Stimulated activated CD4-positive, alpha-beta T cell treated with anti-CD3 and anti-CD28 coated beads, Interleukin-15, amount 100 ng/mL, for 24 hours (primary cell): Measurements from ENCODE around the gene RHCE.
"Not testable (repeated sequence)": the region's sequence is repeated elsewhere in the genome, so short reads cannot be mapped to it uniquely, and the experiment has no call there.

Experiments
- DNase-seq: peaks from one replicate; pipeline ENCODE4 v3.0.0-alpha.2; 2020

The RHCE gene

DNA sequence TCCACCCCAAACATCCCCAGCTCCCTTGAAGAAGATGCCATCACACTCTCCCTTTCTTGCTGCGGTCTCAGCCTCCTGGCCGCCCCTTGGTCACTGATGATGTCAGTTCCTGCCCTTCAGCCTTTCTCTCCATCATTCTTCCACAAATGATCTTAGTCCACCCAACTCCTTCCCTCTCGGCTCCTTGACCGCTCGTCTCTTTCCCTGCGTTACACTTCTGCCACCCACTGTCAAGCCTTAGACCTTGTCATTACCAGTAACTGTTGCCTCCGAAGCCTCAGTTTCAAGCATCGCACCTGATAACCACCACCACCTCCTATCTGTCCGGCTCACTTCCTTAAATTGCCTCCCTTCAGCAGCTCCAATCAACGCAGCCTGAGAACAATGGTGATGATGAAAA, 23.1 kb downstream of the RHCE start:
- DNase-seq, result not testable (repeated sequence)

DNA sequence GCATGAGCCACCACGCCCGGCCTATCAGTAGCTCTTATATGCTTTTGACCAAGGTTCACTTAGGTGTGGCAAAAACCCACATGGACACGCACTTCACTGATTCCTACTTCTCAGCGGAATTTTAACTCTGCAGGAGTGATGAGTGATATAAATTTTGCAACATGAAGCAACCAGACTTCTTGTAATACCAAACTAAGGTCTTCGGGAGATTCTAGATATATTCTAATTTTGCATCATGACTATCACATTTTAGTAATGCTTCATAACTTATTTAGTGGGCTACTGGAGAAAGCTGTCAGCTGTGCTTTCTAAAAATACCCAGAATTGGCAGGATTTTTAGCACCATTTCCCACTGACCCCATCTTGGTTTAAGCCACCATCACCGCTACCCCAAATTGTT, 27.8 kb downstream of the RHCE start:
- no peak for DNase-seq

DNA sequence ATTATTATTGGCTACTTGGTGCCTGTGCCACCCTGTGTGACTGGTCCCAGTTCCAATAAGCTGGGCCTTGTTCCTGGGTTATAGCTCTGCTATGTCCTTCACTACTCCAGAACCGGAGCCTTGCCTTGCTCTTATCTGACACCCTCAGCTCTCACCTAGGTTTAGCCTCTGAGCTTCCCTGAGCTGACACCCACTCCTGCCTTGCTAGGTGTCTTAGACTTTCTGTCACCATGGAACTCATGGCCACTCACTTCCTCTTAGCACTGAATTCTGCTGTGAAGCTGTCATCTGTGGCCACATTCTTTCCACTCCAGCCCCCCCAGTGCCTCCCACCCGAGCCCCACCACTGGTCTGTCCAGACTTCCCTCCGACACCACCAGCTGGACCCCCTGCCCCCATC, 30.9 kb downstream of the RHCE start:
- not testable (repeated sequence) for DNase-seq

DNA sequence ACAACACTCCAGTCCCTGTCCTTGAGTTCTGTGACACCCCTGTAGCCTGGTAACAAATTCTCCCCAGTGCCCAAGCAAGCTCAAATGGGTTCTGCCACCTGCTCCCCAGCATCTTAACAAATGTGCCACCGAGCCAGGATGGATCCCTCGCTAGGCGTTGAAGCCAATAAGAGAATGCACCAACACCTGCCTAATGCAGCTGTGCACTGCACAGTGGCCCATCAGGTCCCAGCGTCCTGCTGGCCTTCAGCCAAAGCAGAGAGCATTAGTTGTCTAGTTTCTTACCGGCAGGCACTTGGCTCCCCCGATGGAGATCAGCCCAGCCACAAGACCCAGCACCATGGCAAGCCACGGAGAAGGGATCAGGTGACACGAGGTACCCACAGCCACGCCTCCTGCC, 31.9 kb downstream of the RHCE start:
- not testable (repeated sequence) for DNase-seq

DNA sequence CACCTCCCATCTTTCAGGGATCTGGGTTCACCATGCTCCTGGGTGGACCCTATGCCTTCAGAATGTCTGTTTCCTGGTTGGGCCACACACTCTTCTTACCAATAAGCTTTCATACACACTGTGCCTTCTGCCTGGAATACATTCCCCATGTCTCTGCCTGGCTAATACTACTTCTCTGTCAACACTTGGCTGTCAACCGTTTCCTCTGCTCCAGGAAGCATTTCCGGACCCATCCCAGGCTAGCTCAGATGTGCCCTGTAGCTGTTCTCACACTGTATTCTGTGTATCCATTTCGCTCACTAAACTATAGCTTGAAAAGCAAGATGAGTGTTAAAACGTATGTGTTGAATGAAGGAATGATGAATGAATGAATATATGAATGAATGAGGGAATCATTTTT, 33.5 kb downstream of the RHCE start:
- DNase-seq, result not testable (repeated sequence)

DNA sequence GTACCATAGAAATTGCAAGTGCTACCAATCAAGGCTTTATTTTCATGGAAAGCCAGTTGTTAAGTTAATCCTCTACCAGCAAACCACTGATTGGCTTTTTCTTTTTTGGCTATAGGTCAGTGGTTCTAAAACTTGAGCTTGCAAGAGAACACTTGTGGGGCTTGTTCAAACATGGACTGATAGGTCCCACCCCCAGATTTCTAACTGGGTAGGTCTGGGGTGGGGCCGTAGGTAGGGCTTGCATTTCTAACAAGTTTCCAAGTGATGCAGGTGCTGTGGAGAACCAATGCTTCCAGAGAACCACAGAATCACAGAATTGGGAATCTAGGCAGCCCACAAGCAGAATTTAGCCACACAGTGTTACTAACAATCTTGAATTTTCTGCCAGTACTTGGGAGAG, 36.8 kb downstream of the RHCE start:
- DNase-seq, result not testable (repeated sequence)

DNA sequence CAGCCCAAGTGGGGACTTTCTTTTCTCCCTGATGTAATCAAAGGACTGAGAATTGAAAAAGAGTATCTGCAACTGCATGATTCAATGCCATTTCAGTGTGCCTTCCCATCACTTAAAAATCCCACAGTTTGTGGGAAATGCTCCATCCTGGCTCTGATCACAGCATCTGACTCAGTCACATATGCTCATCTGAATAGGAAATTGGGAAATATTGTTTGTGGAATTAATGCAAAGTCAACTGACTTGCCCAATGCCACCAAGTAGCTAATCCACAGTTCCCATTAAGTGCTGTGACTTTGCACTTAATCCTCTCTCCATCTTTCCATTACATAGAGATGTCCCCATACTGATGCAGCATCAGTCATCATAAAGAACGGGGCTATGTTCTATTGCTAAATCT, 37.5 kb downstream of the RHCE start:
- not testable (repeated sequence) for DNase-seq

DNA sequence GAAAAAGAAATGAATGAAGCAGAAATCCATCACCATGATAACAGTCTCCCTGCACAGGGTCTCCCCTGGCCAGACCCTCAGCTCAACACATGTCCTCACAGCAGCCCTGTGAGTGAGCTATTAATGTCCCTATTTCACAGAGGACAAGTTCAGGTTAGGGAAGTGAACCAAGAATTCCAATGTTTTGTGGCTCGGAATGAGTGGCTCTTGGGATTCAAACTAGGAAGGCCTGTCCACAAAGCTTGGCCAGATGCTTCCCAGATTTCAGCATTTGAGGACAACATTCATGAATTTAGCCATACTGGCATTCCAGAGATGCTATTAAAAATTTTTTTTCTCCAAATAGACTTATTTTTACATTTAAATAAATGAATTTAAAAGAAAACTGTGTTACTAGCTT, 38.1 kb downstream of the RHCE start:
- DNase-seq, result not testable (repeated sequence)

DNA sequence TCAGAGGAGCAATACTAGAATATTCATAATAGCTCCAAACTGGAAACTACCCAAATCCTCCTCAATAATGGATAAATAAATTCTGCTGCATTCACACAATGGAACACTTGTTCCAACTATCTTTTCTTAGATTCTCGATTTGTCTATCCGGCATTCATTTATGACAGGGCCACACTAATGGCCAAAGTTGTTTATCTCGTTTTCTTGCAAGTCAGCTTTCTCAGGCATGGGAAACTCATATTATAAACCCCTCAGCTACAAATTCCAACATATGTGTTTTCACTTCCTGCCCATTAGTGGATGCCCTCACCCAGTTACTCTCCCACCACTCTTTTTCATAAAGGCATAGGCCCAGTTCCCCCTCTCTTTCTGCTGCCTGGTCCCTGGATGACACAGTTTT, 42.3 kb downstream of the RHCE start:
- DNase-seq, result not testable (repeated sequence)

DNA sequence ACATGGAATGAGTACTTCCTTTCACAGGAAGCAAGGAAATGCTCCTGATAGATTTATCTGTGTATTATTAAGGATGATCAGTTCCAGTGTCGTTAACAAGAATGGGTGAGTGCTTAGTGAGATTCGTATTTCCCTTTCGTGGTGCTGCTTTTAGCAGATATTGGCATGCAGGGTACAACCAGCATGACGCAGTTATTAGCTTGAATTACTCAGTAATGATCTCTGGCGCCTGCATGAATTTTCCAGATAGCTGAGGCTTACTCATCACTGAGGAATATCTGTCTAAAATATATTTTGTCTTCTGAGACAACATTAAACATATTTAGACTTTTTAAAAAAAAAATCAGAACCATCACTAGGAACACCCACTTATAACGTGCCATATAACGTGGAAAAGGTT, 48.9 kb downstream of the RHCE start:
- DNase-seq, result not testable (repeated sequence)

DNA sequence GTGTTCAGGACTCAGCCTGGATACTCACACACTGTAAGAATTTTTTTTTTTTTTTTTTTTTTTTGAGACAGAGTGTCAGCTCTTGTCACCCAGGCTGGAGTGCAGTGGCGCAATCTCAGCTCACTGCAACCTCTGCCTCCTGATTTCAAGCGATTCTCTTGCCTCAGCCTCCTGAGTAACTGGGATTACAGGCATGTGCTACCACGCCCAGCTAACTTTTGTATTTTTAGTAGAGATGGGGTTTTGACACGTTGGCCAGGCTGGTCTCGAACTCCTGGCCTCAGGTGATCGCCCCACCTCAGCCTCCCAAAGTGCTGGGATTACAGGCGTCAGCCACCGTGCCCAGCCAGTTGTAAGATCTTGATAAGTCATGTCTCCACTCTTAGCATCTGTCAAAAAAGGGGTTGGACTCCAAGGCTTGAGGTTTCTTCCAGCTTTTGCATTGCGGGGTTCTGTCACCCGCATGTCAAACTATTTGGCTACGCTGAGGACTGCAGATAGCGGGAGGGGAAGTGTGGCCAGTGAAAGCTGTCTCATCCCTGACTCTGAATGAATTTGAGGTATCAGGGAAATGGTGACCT, 50.8 kb downstream of the RHCE start:
- DNase-seq, result not testable (repeated sequence)

DNA sequence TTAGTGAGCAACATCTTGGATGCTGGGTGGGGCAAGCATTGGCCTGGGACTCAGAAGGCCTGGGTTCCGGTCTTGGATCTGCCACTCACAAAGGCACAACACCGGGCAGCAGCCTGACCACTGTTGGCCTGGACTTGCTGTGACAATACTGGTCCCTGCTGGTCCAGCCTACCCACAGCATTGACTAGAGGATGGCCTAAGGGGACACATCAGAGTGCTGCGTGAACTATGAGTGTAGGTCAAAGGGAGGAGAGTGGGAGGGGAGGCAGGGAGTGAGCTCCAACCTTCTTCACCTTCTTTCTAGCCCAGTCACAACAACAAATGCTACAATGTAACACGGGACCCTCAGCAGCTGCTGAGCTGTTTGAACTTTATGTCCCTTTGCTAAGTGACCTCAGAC, 51.4 kb downstream of the RHCE start:
- DNase-seq, result no peak

DNA sequence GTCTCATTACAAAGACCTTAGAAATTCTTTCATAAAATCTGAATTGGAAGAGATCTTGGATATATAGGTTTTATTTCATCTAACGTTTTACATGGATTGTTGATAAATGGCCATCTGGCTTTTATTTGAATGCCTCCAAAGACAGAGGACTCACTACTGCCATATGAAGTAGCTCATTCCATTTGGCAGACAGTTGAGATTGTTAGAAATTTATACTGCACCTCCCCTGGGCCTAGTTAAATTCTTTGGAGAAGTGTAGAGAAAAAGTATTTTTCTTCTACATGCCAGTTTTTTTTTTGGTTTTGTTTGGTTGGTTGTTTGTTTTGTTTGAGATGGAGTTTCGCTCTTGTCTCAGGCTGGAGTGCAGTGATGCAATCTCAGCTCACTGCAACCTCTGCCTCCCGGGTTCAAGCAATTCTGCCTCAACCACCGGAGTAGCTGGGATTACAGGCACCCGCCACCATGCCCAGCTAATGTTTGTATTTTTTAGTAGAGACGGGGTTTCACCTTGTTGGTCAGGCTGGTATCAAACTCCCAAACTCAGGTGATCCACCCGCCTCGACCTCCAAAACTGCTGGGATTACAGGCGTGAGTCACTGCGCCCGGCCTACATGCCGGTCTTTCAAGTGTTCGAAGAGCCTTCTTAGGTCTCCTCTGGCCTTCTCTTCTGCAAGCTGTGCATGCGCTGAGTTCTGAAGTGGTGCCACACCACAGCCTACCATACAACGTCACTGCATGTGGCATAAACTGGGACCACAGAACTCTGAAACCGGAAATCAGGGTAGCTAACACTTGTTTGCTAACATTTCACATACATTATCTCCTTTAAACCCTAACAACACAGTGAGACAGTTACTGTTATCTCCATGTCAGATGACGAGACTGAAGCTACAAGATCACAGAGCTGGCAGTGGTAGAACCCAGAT, 57.7 kb downstream of the RHCE start:
- not testable (repeated sequence) for DNase-seq

DNA sequence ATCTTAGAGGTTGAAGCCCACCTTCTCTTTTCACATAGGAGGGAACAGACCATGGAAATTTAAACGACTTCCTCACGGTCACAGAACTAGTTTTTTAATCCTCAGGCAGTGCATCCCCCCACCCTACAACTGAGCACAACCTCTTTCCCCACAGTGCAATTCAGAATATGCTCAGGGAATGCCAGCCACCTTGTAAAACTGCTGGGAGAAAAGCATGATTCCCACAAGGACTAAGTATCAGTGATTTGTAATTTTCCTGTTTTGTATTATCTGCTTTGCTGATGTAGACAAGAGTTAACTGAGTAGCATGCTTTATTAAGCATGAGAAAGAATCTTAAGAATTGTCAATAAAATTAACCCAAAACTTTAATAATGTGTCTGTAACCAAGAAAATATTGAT, 58.7 kb downstream of the RHCE start:
- DNase-seq, result no peak

DNA sequence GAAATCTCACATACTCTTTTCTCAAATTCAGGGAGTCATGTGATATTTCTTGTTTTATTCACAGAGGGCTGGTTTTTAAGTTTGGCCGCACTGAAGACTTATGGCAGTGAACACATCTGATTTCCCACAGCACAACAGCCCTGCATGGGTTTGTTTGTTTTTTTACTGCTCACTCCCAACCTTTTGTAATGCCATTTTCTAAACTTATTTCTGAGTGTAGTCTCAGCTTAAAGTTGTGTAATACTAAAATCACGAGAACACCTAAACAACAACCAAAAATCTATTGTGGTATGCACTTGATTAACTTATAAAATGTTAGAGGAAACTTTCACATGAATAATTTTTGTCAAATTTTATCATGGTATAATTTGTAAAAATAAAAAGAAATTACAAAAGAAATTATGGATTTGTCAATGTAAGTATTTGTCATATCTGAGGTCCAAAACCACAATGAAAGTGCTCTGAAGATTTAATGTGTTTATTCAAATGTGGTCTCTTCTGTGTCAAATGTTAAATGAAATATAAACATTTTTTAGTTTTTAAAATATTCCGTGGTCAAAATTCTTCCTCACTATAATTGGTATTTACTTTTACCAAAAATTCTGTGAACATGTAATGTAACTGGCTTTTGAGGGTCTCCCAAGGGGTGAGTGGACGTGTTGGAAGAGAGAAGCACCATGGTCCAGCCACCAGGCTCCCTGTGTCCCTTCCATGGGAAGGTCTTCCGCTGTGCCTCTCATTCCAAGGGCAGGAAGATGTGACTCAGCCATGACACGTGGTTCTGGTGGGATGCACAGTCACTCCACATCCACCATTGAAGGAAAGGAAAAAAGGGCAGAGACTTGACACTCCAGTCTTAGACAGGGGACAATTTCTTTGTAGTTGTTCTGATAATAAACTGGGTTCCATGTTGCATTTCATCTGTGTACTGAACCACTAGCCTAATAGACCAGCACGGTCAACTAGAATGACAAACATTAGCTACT, 59.7 kb downstream of the RHCE start:
- peak; percentile 9 for DNase-seq

DNA sequence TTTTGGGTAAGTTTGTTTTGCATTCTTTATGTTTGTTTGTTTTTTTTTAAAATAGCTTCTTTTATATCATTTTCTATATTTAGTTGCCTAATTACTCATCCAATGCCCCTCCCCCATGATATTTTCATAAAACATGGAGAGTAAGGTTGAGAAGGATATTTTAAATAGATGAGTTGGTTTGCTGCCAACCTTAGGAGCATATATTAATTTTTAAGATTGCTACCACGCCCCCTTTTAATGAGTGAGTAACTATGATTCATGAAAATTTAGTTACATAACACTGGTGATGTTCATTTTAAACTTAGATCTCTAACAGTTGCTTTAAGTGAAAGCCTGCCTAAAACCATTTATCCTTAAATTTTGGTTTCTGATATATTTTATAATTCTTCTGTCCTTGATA, 63.8 kb downstream of the RHCE start:
- DNase-seq, result no peak

DNA sequence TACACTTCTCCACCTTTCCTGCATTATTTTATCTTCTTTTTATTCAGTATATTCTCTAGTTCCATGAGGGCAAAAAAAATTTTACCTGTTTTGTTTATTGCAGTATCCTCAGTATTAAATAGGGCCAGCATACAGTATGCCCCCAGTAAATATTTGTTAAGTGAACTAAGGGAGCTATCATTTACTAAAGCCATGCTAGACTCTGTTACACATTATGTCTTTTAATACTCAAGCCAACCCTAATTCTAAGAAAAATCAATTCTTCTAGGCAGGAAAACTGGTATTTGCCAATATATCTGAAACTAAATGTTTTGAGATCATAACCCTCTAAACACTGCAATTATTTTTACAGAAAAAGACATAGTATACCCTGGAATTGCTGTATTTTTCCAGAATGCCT, 64.2 kb downstream of the RHCE start:
- DNase-seq, result no peak

DNA sequence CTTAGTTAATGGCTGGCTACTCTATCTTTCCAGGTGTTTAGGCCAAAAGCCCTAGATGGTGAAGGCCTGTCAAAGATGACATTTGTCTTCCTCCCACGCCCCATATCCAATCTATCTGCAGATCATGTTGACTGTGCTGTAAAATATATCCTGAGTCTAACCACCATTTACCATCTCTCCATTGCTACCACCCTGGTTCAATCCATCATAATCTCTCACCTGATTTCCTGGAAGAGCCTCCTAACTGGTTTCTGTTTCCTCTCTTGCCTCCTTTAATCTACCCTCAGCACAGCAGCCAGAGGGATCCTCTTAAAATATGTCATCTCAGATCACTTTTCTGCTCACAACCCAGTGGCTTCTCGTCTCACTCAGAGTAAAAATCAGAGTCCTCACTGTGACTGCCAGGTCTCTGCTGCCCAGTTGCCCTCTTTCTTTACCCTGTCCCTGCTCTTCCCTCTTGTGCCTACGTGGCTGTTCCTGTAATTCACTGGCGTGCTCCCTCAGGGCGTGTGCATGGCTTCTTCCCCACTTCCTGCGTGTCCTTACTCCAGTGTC, 64.7 kb downstream of the RHCE start:
- DNase-seq, result no peak

DNA sequence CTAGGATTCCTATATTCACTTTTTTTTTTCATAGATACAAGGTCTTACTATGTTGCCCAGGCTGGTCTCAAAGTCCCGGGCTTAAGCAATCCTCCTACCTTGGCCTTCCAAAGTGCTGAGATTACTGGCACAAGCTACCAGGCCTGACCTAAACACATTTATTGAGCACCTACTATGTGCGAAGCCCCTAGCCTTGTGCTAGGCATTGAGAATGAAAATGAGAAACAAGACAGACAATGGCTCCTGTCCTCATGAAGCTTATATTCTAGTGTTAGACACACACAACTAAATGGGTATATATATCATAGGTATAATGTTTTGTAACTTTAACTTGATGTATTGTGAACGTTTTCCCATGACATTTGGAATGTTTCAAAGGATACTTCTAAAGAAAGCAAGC, 71.0 kb downstream of the RHCE start:
- no peak for DNase-seq

DNA sequence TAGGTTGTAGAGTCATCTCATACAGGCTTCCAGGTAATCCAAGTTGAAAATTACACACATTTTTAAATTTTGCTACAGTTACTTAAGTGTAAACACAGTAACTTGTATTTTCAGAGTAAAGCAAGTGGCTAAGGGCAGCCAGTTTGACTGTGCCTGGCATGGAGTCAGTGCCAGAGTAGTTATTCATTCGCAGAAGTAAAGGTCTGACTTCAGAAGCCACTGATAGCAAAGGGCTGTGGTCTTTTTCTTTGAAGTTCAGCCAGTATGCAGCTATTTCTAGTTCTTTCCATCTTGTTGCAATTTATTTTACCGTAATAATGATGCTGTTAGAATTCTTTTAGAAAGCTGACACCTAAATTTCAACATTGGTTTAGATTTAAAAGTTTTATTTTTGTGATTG, 73.1 kb downstream of the RHCE start:
- DNase-seq, result no peak

DNA sequence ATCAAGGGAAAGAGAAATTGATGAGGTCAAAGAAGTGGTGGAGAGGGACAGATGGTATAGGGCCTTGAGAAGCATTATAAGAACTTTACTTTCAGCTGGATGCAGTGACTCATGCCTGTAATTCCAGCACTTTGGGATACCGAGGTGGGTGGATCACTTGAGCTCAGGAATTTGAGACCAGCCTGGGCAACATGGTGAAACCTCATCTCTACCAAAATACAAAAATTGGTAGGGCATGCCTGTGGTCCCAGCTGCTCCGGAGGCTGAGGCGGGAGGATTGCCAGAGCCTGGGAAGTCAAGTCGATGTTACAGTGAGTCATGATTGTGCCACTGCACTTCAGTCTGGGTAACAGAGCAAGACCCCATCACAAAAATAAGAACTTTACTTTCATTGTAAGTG, 76.8 kb downstream of the RHCE start:
- no peak for DNase-seq

DNA sequence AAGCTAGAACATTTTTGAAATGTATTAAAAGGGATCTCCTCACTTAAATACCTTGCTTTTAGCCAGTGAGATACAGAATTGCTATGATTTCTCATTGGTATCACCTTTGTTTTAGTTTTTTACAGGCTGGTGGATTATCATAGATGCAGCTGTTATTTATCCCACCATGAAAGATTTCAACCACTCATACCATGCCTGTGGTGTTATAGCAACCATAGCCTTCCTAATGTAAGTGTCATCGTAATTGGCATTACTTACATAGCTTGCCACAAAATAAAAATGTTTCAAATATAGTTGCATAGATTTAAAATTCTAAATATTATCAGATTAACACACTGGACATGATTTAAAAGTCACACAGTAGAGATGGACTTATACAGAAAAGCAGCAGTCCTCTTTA, 77.8 kb downstream of the RHCE start:
- DNase-seq, result no peak

DNA sequence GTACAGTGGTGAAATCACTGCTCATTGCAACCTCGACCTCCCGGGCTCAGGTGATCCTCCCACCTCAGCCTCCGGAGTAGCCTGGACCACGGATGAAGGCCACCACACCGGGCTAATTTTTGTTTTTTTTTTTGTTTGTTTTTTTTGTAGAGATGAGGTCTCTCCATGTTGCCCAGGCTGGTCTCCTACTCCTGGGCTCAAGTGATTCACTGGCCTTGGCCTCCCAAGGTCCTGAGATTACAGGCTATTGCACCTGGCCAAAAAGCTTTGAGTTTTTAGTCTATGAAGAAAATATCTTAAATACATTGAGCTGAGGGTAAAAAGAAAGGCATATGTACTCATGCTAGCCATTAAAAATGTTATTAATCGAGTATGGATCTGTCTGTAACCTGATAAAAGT, 78.9 kb downstream of the RHCE start:
- no peak for DNase-seq
